BLaER1 (cell line): ENCODE data around the gene ENPP1.
A peak's percentile ranks its signal among the peaks of the same experiment; 100 is the strongest.

ENCODE experiments used
- H3K27ac ChIP-seq: shearing (Covaris generic); formaldehyde crosslinking; 2 replicates; pipeline ENCODE4 v1.8.1; 2022
- H3K27me3 ChIP-seq: shearing (Covaris generic); formaldehyde crosslinking; 2 replicates; pipeline ENCODE4 v1.8.1; 2022
- H3K36me3 ChIP-seq: shearing (Covaris generic); formaldehyde crosslinking; 2 replicates; pipeline ENCODE4 v1.8.1; 2022
- H3K4me1 ChIP-seq: shearing (Covaris generic); formaldehyde crosslinking; 2 replicates; pipeline ENCODE4 v1.8.1; 2022
- H3K4me2 ChIP-seq: shearing (Covaris generic); formaldehyde crosslinking; 2 replicates; pipeline ENCODE4 v1.8.1; 2022
- H3K4me3 ChIP-seq: shearing (Covaris generic); formaldehyde crosslinking; 2 replicates; pipeline ENCODE4 v1.8.1; 2022
- H3K9ac ChIP-seq: shearing (Covaris generic); formaldehyde crosslinking; 2 replicates; pipeline ENCODE4 v1.8.1; 2022
- H3K9me3 ChIP-seq: shearing (Covaris generic); formaldehyde crosslinking; 2 replicates; pipeline ENCODE4 v1.8.1; 2022
- H4K20me1 ChIP-seq: shearing (Covaris generic); formaldehyde crosslinking; 2 replicates; pipeline ENCODE4 v1.8.1; 2022
- Cebpa-rat ChIP-seq: shearing (Covaris generic); IDR thresholded peaks from 2 replicates; pipeline ENCODE4 v1.8.1; 2022

The ENPP1 gene

DNA sequence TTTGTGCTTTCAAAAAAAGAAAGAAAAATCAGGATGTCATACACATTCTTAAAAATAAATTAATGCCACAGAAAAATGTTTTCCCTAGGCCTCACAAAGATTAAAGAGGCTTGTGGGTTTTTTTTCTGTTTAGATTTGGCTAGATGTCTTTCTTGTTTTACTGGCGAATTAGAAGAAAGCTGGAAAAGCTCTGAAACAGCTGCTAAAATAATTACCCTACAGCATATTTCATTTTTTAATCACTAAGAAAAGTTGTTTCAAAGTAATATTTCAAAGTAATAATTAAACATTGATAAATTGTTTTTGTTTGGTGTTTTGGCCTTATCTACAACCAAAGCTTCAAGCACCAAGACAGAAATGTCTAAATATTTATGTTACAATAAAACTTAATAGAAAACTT lies 3.7 kb upstream of the ENPP1 start:
- no peak for TF ChIP-seq Cebpa-rat
- H3K9ac ChIP-seq, result no peak overlapping the region
- H3K4me1 ChIP-seq, result peaks cover 14% of the 10 kb centered on the region
- H4K20me1 ChIP-seq, result no peaks in the 10 kb centered on the region
- peaks cover 7% of the 10 kb centered on the region; the same call in 1 of the 2 replicates for H3K27me3 ChIP-seq
- no peaks in the 10 kb centered on the region for H3K36me3 ChIP-seq
- H3K27ac ChIP-seq, result no peak overlapping the region
- no peak overlapping the region for H3K4me3 ChIP-seq
- H3K4me2 ChIP-seq, result no peak overlapping the region
- H3K9me3 ChIP-seq, result no peaks in the 10 kb centered on the region

DNA sequence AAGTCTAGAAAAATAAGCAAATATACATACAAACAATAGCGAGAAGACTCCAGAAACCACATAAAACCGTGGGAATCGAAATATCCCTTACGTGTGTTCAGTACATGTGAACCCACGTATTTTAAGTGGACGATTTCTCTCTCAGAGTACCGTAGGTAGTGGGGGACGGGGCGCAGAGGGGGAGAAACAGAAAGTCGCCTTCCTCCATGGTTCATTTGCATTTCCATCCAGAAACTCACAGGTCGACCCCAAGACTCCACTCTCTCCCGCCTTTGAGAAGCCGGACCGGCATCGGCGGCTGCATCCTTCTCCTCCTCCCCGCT lies 538 bp upstream of the ENPP1 start:
- no peaks in the 10 kb centered on the region for H4K20me1 ChIP-seq
- H3K4me1 ChIP-seq, result peaks cover 14% of the 10 kb centered on the region
- H3K9ac ChIP-seq, result peak overlapping the region; percentile 46; the same call in 1 of the 2 replicates
- no peak overlapping the region for H3K27ac ChIP-seq
- H3K4me3 ChIP-seq, result peak overlapping the region; percentile 79
- peaks cover 7% of the 10 kb centered on the region; the same call in 1 of the 2 replicates for H3K27me3 ChIP-seq
- peak overlapping the region; percentile 94 for H3K4me2 ChIP-seq
- no peaks in the 10 kb centered on the region for H3K36me3 ChIP-seq
- TF ChIP-seq Cebpa-rat, result no peak
- H3K9me3 ChIP-seq, result no peaks in the 10 kb centered on the region

DNA sequence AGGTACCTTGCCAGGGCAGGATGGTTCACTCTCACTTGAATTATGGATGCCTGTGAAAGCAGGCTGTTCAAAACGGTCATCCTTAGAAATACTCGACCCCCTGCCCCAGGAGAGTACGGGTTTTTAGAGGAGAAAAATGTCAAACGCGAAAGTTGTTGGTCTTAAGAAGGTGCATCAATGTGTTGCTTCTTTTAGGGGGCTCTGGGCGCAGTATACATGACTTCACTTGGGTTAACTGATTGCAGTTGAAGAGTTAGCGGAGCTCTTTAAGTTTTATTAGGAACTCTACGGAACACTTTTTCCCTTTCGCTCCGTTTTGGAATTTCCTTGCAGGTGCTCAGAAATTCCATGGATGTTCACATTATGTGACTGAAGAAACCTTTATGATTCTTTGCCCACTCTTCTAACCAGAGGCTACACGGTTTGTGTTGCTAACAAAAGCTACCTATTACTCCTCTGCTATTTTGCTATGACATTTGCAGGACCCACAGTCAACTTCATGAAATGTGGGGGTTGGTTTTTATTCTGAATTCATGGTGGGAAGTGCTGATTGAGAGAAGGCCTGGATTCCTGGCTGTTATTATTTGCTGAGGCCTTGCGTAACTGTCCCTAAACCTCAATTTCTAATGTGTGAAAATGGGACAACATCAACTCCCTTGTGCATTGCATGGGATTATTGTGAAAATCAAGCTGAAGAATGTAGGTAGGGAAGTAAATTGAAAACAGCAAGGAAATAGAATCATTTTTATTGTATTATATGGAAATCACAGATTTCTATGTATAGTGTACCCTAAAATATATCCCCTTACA lies 845 bp downstream of the ENPP1 start:
- peak overlapping the region; percentile 88 for H3K4me2 ChIP-seq
- H3K9ac ChIP-seq, result peak overlapping the region; percentile 71
- H3K9me3 ChIP-seq, result no peaks in the 10 kb centered on the region
- H4K20me1 ChIP-seq, result no peaks in the 10 kb centered on the region
- H3K4me3 ChIP-seq, result peak overlapping the region; percentile 79
- no peak for TF ChIP-seq Cebpa-rat
- peaks cover 7% of the 10 kb centered on the region; the same call in 1 of the 2 replicates for H3K27me3 ChIP-seq
- no peaks in the 10 kb centered on the region for H3K36me3 ChIP-seq
- H3K27ac ChIP-seq, result no peak overlapping the region
- peaks cover 14% of the 10 kb centered on the region for H3K4me1 ChIP-seq

DNA sequence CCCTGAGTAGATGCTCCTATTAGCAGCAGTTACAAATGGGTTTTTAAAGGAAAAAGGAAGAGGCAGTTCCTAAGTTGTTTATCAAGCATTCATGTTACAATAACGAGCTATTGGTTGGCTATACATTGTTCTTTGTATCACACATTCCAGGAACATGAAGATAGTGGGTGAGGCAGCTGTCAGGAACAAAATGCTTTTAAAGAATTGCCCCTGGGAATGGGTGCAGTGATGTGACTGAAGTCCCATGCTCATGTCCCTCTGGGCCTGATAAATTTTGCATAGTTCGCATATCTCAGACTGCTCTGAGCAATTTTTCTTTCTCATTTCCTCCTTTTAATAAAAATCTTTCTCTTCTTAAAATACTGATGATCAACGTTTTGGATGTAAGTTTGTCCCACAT lies 3.7 kb downstream of the ENPP1 start:
- Histone ChIP-seq H3K9ac (no peak overlapping the region), H3K4me1 (peaks cover 14% of the 10 kb centered on the region), H3K27ac (no peak overlapping the region), H3K9me3 (no peaks in the 10 kb centered on the region), H3K27me3 (peaks cover 7% of the 10 kb centered on the region; the same call in 1 of the 2 replicates), H3K36me3 (no peaks in the 10 kb centered on the region), H4K20me1 (no peaks in the 10 kb centered on the region), H3K4me2 (no peak overlapping the region), H3K4me3 (no peak overlapping the region)
- no peak for TF ChIP-seq Cebpa-rat

DNA sequence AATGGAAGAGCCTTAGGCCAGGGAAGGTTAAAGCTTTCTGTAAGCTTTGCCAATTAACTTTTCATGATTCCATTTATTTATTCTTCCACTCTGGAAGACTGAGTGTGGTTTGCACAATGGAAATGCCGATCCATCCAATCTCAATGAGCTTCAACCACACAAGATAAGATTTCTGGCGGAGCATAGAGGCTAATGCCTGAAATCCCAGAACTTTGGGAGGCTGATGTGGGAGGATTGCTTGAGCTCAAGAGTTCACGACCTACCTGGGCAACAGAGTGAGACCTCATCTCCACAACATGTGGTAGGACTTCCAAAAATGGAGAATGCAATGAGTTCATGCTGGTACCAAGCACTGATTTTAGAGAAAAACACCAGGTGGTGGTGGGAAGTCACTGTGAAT lies 6.2 kb downstream of the ENPP1 start:
- Histone ChIP-seq H3K27ac (no peak overlapping the region), H3K27me3 (no peaks in the 10 kb centered on the region; the same call in 1 of the 2 replicates)

DNA sequence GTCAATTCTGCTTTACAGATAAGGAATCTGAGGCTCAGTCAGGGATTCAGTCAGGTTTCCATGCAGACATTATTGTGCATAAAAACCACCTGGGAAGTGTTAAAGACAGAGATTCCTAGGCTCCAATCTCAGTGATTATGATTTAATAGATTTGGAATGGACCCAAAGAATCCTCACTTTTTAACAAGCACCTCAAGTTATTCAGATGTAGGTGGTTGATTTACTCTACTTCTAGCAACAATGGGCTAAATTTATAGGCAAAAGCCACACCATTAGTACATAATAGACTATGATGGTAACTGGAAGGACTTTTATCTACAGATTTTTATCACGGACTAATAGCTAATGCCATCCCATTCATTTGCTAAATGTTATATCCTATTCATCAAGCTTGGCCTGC lies 9.0 kb downstream of the ENPP1 start:
- H3K9ac ChIP-seq, result no peak overlapping the region
- no peaks in the 10 kb centered on the region for H3K27me3 ChIP-seq
- H3K36me3 ChIP-seq, result no peaks in the 10 kb centered on the region
- no peaks in the 10 kb centered on the region for H3K9me3 ChIP-seq
- no peak overlapping the region for H3K27ac ChIP-seq
- no peaks in the 10 kb centered on the region for H4K20me1 ChIP-seq
- H3K4me1 ChIP-seq, result no peaks in the 10 kb centered on the region
- no peak overlapping the region for H3K4me3 ChIP-seq
- TF ChIP-seq Cebpa-rat, result no peak
- H3K4me2 ChIP-seq, result no peak overlapping the region

More for the DNA sequence above, 6.2 kb downstream of the ENPP1 start:
- H3K4me1 ChIP-seq, result no peaks in the 10 kb centered on the region
- no peaks in the 10 kb centered on the region for H3K9me3 ChIP-seq
- TF ChIP-seq Cebpa-rat, result no peak
- no peaks in the 10 kb centered on the region for H4K20me1 ChIP-seq
- no peak overlapping the region for H3K4me2 ChIP-seq
- no peaks in the 10 kb centered on the region for H3K36me3 ChIP-seq
- no peak overlapping the region for H3K9ac ChIP-seq
- no peak overlapping the region for H3K4me3 ChIP-seq

DNA sequence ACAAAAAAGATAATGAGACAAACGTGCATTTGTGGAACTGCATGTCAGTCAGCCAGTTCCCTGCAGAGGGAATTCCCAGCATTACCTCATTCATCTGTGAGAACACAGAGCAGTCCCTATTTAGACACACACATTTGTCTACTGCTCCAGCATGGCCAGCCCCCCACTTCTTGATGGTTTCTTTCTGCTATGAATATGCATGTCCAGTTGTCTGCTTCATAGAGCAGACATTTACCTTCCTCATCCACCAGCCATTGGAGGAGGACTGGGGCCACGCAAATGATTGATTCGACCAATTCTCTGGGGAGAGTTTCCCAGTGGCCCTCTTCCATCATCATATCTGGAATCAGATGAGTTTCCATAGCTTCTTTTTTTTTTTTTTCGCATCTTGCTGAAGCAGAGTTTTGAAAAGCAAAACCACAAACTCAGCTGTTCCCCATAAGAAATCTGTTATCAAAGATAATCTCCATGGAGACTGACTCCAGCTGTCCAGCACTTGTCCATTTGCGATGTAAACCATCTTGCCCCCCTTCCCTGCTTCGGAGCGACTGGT lies 11.8 kb downstream of the ENPP1 start:
- H3K27me3 ChIP-seq, result no peaks in the 10 kb centered on the region
- H3K4me1 ChIP-seq, result no peaks in the 10 kb centered on the region
- H3K36me3 ChIP-seq, result no peaks in the 10 kb centered on the region
- H3K4me3 ChIP-seq, result no peak overlapping the region
- no peak overlapping the region for H3K9ac ChIP-seq
- no peaks in the 10 kb centered on the region for H4K20me1 ChIP-seq
- H3K4me2 ChIP-seq, result no peak overlapping the region
- no peak for TF ChIP-seq Cebpa-rat
- no peaks in the 10 kb centered on the region for H3K9me3 ChIP-seq
- H3K27ac ChIP-seq, result no peak overlapping the region

DNA sequence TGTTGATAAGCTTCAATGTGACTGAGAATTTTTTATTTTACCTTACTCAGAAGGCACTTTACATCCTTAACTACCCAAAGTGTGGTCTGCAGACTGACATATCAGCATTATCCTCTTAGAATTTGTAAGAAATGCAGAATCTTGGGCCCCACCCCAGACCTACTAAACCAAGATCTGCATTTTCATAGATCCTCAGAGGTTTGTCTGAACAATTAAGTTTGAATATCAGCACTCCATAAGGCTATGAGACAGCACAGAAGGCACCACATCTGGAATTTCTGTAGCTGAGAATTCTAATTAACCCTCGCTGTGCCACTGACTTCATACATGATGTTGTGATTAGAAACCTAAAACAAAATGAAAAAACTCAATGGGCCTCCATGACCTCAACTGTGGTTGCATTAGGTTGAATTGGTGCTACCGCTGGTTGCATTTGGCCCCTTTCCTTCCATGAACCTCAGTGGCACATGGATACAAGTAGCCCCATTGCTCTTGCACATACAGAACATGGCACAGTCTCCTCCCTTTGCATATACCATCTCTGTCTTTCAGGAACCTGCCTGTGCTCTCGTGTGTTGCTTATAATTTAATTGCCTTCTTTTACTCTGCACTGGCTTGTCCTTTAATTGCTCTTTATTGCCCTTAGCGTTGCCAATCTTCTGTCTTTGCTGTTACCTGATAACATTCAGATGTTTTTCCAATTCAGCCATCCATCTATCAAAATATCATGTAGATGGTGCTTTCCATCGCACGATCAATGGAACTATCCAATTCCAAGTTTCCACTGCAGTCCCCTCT lies 13.4 kb downstream of the ENPP1 start:
- Histone ChIP-seq H3K4me1 (no peaks in the 10 kb centered on the region), H3K4me3 (no peak overlapping the region), H3K36me3 (no peaks in the 10 kb centered on the region), H3K4me2 (no peak overlapping the region), H3K27me3 (no peaks in the 10 kb centered on the region), H4K20me1 (no peaks in the 10 kb centered on the region), H3K9me3 (no peaks in the 10 kb centered on the region), H3K27ac (no peak overlapping the region), H3K9ac (no peak overlapping the region)
- no peak for TF ChIP-seq Cebpa-rat

DNA sequence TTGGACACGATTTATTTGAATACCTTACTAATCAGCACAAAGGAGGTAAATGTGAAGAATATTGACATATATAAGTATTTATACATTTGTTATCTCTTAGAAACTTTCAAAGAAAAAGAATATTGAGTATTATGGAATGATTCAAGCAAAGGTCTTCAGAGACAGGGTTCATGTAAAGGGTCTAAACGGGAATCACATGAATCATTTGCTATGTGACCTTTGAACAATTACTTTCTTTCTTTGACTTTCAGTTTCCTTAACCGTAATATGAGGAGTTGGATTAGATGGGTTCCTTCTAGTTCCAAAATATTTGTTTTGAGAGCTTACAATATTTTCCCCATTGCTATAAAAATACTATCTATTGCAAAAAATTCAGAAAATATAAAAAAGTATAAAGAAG lies 14.3 kb downstream of the ENPP1 start:
- H4K20me1 ChIP-seq, result no peaks in the 10 kb centered on the region
- H3K27ac ChIP-seq, result no peak overlapping the region
- H3K9ac ChIP-seq, result no peak overlapping the region
- no peaks in the 10 kb centered on the region for H3K9me3 ChIP-seq
- no peaks in the 10 kb centered on the region for H3K27me3 ChIP-seq
- H3K4me2 ChIP-seq, result no peak overlapping the region
- H3K36me3 ChIP-seq, result no peaks in the 10 kb centered on the region
- no peak overlapping the region for H3K4me3 ChIP-seq
- H3K4me1 ChIP-seq, result no peaks in the 10 kb centered on the region
- no peak for TF ChIP-seq Cebpa-rat
